ENCODE results near the gene ARID5B.
A peak's percentile ranks its signal among the peaks of the same experiment; 100 is the strongest.

The ARID5B gene

GRCh38 chr10:62037166-62037831, 135.8 kb downstream of the ARID5B start:
- DNase-seq, result peak; percentile 80

GRCh38 chr10:62037890-62038608, 136.6 kb downstream of the ARID5B start:
- no peak for DNase-seq

GRCh38 chr10:62038609-62039190, 137.2 kb downstream of the ARID5B start:
- DNase-seq, result peak; percentile 84

GRCh38 chr10:62039954-62040353, 138.5 kb downstream of the ARID5B start:
- no peak for DNase-seq

GRCh38 chr10:62040881-62041280, 139.4 kb downstream of the ARID5B start:
- DNase-seq, result no peak

- DNase-seq, result peak; percentile 94
Measured at GRCh38 chr10:62043421-62044021, 142.0 kb downstream of the ARID5B start.

- no peak for DNase-seq
Measured at GRCh38 chr10:62044566-62044965, 143.1 kb downstream of the ARID5B start.

- DNase-seq, result peak; percentile 92
Measured at GRCh38 chr10:62045765-62046521, 144.4 kb downstream of the ARID5B start.

GRCh38 chr10:62046522-62047227, 145.2 kb downstream of the ARID5B start:
- peak; percentile 74 for DNase-seq

GRCh38 chr10:62047228-62047892, 145.9 kb downstream of the ARID5B start:
- DNase-seq, result peak; percentile 45

- peak; percentile 53 for DNase-seq
Measured at GRCh38 chr10:62047960-62048383, 146.5 kb downstream of the ARID5B start.

GRCh38 chr10:62048470-62048869, 147.0 kb downstream of the ARID5B start:
- DNase-seq, result no peak

GRCh38 chr10:62048919-62049623, 147.6 kb downstream of the ARID5B start:
- DNase-seq, result peak; percentile 99

GRCh38 chr10:62049624-62050345, 148.3 kb downstream of the ARID5B start:
- DNase-seq, result peak; percentile 24

GRCh38 chr10:62050346-62050892, 148.9 kb downstream of the ARID5B start:
- DNase-seq, result no peak

- DNase-seq, result peak; percentile 92
Measured at GRCh38 chr10:62050893-62051433, 149.5 kb downstream of the ARID5B start.

GRCh38 chr10:62052276-62052675, 150.8 kb downstream of the ARID5B start:
- no peak for DNase-seq

- DNase-seq, result no peak
Measured at GRCh38 chr10:62053860-62054259, 152.4 kb downstream of the ARID5B start.

GRCh38 chr10:62054408-62054807, 152.9 kb downstream of the ARID5B start:
- DNase-seq, result no peak

GRCh38 chr10:62054830-62055229, 153.3 kb downstream of the ARID5B start:
- DNase-seq, result no peak

All from HCEC 1CT (cell line).